Measurements from ENCODE around the gene CCDC170.

DNA sequence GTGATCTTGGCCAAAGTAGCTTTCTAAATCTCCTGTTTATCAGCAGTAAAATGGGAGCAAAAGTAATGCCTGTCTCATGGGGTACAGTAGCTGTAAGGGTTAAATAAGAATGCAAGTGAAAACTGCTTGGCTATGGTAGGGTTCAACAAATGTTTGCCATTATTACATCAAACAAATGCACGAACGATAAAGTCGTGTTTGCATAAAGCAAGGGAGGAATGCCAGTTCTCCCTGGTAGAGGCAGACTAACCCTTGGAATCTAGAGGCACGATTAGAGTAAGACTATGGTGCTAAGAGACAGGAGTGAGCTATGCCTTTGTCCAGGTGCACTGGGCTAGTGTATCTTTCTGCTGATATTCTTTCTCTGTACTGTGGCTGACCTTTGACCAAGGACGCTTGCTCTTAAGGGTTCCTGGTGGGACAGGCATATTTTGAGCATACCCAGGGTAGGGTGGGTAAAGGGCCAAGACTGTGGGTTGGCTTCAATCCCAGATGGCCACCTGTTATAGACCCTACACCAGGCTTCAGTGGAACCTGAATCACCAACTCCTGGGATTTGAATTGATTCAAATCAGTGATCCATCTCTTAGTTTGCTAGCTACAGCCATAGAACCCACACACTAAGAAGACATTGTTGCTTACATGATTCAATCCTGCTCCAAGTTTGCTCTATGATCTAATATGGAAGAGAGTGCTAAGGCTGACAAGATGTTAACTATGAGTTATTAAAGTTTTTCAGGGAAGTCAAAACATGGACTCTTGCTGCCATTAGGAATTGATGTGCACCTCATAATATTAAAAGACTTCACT, 139.9 kb downstream of the CCDC170 start:
- TF ChIP-seq POLR2A (IDR thresholded peaks at IDR 0.05; ENCODE audit: low read length), result no peak
- TF ChIP-seq GATA1 (IDR thresholded peaks at IDR 0.05; ENCODE audit: low read depth, low read length), result no peak
